Endodermal cell (in vitro differentiated cells): ENCODE measurements around the gene DYNC1I2. TPM values are rescaled to one million over a fixed set of nuclear protein-coding genes. Genes with fewer than 3 reads are reported as not detected.

ENCODE experiments used
- DNase-seq: peaks from one replicate; pipeline ENCODE4 v3.0.0-alpha.2; 2017
- H3K27ac ChIP-seq: 2 replicates; pipeline ENCODE4 v1.5.1; 2013; ENCODE audit warnings: mild to moderate bottlenecking, low read depth, low read length, moderate library complexity
- H3K27me3 ChIP-seq: 2 replicates; pipeline ENCODE4 v1.6.1; 2013; ENCODE audit warnings: mild to moderate bottlenecking, low read length, moderate library complexity; ENCODE audit not compliant: insufficient read depth, control insufficient read depth, poor library complexity, severe bottlenecking
- H3K36me3 ChIP-seq: 2 replicates; pipeline ENCODE4 v1.7.0; 2013; ENCODE audit warnings: mild to moderate bottlenecking, low read length, moderate library complexity; ENCODE audit not compliant: control insufficient read depth, insufficient read depth
- H3K4me1 ChIP-seq: one replicate; pipeline ENCODE4 v1.7.0; 2013; ENCODE audit warnings: low read length; ENCODE audit not compliant: control insufficient read depth, insufficient read depth
- H3K4me3 ChIP-seq: 2 replicates; pipeline ENCODE4 v1.5.1; 2013; ENCODE audit warnings: mild to moderate bottlenecking, low read length, moderate library complexity
- H3K9ac ChIP-seq: 2 replicates; pipeline ENCODE4 v1.6.1; 2013; ENCODE audit warnings: mild to moderate bottlenecking, low read length, moderate library complexity; ENCODE audit not compliant: poor library complexity, severe bottlenecking; ENCODE audit errors: extremely low read depth
- H3K9me3 ChIP-seq: 2 replicates; pipeline ENCODE4 v1.6.1; 2013; ENCODE audit warnings: mild to moderate bottlenecking, low read length, moderate library complexity; ENCODE audit not compliant: control insufficient read depth
- H3K27ac Mint-ChIP-seq: 2 replicates; pipeline ENCODE4 v1.8.0; 2020; ENCODE audit warnings: mixed read lengths
- H3K27me3 Mint-ChIP-seq: 2 replicates; pipeline ENCODE4 v1.8.0; 2021; ENCODE audit warnings: mild to moderate bottlenecking, mixed read lengths; ENCODE audit not compliant: insufficient read depth
- H3K36me3 Mint-ChIP-seq: 2 replicates; pipeline ENCODE4 v1.8.0; 2020; ENCODE audit warnings: low read depth, mixed read lengths
- H3K4me1 Mint-ChIP-seq: 2 replicates; pipeline ENCODE4 v1.8.0; 2020; ENCODE audit warnings: mixed read lengths
- H3K4me3 Mint-ChIP-seq: 2 replicates; pipeline ENCODE4 v1.8.0; 2020; ENCODE audit warnings: mild to moderate bottlenecking, moderate library complexity, mixed read lengths
- H3K9me3 Mint-ChIP-seq: 2 replicates; pipeline ENCODE4 v1.8.0; 2020; ENCODE audit warnings: mild to moderate bottlenecking, mixed read lengths
- CTCF ChIP-seq: fragments of 200-600 bp; sonication (generic); conservative IDR thresholded peaks from 2 replicates; pipeline ENCODE4 v1.5.0; 2021; ENCODE audit warnings: antibody characterized with exemption, mild to moderate bottlenecking
- WGBS, 2 experiments: methylation state at CpG; one replicate each; pipeline versions ENCODE4 v1.1.5 to v1.1.7; 2013; ENCODE audit warnings: missing lambda C conversion rate in 2 of 2, mixed read lengths in 1 of 2; ENCODE audit not compliant: insufficient coverage in 1 of 2, insufficient read length in 1 of 2; 5-methylcytosine and 5-hydroxymethylcytosine counted together
- total RNA-seq, 2 donors: library from RNA; stranded (reverse); fragmentation: NEBNext Ultra II Directional in 1 of 2; extraction: Animal tissue kit (Norgen Biotek cat#: 25700) in 1 of 2; gene quantifications; 2 replicates in 1 of 2; 3 replicates in 1 of 2; pipeline ENCODE4 v1.2.1, GENCODE V29; 2021

The DYNC1I2 gene
- total RNA-seq, 2 donors from 2014 or later: 98.5 to 99.4 TPM

GRCh38 chr2:171652416-171652785, 34.9 kb upstream of the DYNC1I2 start:
- H3K9ac ChIP-seq: no peak overlapping the region
- H3K4me3 ChIP-seq: no peak overlapping the region
- Mint-ChIP-seq H3K4me1 (no peaks in the 10 kb centered on the region), H3K27ac (no peak overlapping the region), H3K9me3 (peaks cover 34% of the 10 kb centered on the region), H3K27me3 (peaks cover 3% of the 10 kb centered on the region), H3K4me3 (no peak overlapping the region), H3K36me3 (no peaks in the 10 kb centered on the region)
- H3K27me3 ChIP-seq: no peaks in the 10 kb centered on the region
- H3K27ac ChIP-seq: no peak overlapping the region
- H3K9me3 ChIP-seq: peaks cover 9% of the 10 kb centered on the region
- no peak for DNase-seq
- no peak for TF ChIP-seq CTCF
- H3K4me1 ChIP-seq: no peaks in the 10 kb centered on the region
- H3K36me3 ChIP-seq: no peaks in the 10 kb centered on the region

- WGBS, 2 experiments: 100% methylated on average over 1 of the region's 1 CpG
- Mint-ChIP-seq H3K36me3 (no peaks in the 10 kb centered on the region), H3K4me3 (no peak overlapping the region), H3K4me1 (no peaks in the 10 kb centered on the region), H3K9me3 (peaks cover 23% of the 10 kb centered on the region), H3K27ac (no peak overlapping the region), H3K27me3 (no peaks in the 10 kb centered on the region)
- H3K4me3 ChIP-seq: no peak overlapping the region
- no peaks in the 10 kb centered on the region for H3K27me3 ChIP-seq
- H3K9ac ChIP-seq: no peak overlapping the region
- no peak overlapping the region for H3K27ac ChIP-seq
- peaks cover 9% of the 10 kb centered on the region for H3K9me3 ChIP-seq
- H3K4me1 ChIP-seq: no peaks in the 10 kb centered on the region
- TF ChIP-seq CTCF: no peak
- no peaks in the 10 kb centered on the region for H3K36me3 ChIP-seq
- DNase-seq: no peak
Observed at GRCh38 chr2:171655586-171655985, 31.7 kb upstream of the DYNC1I2 start.

GRCh38 chr2:171667041-171667440, 20.2 kb upstream of the DYNC1I2 start:
- no peak for DNase-seq
- H3K36me3 Mint-ChIP-seq: no peaks in the 10 kb centered on the region
- no peaks in the 10 kb centered on the region for H3K36me3 ChIP-seq
- no peak overlapping the region for H3K4me3 Mint-ChIP-seq
- H3K4me1 ChIP-seq: no peaks in the 10 kb centered on the region
- no peak overlapping the region for H3K27ac Mint-ChIP-seq
- no peaks in the 10 kb centered on the region for H3K9me3 ChIP-seq
- no peaks in the 10 kb centered on the region for H3K27me3 ChIP-seq
- H3K9ac ChIP-seq: no peak overlapping the region
- no peaks in the 10 kb centered on the region for H3K4me1 Mint-ChIP-seq
- no peak overlapping the region for H3K27ac ChIP-seq
- no peak overlapping the region for H3K4me3 ChIP-seq
- TF ChIP-seq CTCF: no peak
- H3K27me3 Mint-ChIP-seq: no peaks in the 10 kb centered on the region
- H3K9me3 Mint-ChIP-seq: no peaks in the 10 kb centered on the region
